ENCODE measurements around the gene ISM2. TPM values are rescaled to one million over a fixed set of nuclear protein-coding genes. Genes with fewer than 3 reads are reported as not detected.

ISM2 gene
- total and polyA plus RNA-seq, 2 of the 8 experiments (the other 6 are each of a cell fraction or from before 2014, with no cell fraction given), result 0.52 to 0.79 TPM

DNA sequence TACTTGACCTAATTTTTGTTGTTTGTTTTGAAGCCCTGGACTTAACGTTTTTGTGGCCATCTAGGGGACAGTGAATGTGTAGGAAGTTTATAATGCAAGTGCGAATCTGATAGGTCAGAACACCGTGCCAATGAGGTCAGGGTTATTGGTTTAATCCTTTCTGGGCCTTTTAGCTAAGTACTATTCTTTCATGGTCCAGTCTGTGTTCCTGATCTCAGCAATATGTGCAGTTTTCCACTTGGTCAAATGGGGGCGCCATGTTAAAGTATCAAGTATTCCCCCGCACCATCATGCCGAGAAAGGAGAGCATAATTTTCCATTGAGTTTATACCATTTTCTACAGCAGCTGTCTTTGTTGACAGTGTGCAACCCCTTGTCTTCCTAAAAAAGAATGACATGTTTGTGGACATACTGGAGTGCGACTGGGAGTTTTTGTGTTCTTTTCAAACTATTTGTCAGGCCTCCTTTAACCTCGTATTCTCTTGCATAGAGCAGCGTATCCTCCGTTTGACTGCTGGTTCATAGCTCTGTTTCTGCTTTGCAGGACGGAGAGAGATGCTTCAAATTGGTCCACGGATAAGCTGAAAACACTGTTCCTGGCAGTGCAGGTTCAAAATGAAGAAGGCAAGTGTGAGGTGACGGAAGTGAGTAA is 39.4 kb downstream of the ISM2 start:
- Histone ChIP-seq H3K36me3 (ENCODE audit: control insufficient read depth in 2 of 4, insufficient read depth in 4 of 4, low read length in 3 of 4) (peaks cover 22 to 48% (median 36%) of the 10 kb centered on the region in 4 experiments), H2BK15ac (ENCODE audit: low read length) (no peak overlapping the region), H2AK5ac (ENCODE audit: low read depth, low read length) (no peak overlapping the region), H3K4me1 (replicated peaks in 1 of 4; ENCODE audit: control insufficient read depth in 3 of 4, insufficient read depth in 4 of 4, low read length in 3 of 4) (peaks cover 0 to 3% (median 1%) of the 10 kb centered on the region in 4 experiments; a peak in 3 of 7 replicates), H3K23ac (ENCODE audit: insufficient read length) (no peak overlapping the region), H3K14ac (ENCODE audit: insufficient read length) (no peak overlapping the region), H3K79me2 (ENCODE audit: control insufficient read depth in 1 of 2, insufficient read depth in 2 of 2, low read length in 2 of 2) (peaks cover 10 to 35% of the 10 kb centered on the region in 2 experiments), H4K20me1 (replicated peaks in 1 of 2; ENCODE audit: control insufficient read depth in 1 of 2, insufficient read depth in 2 of 2, low read length in 2 of 2) (peaks cover 7 to 13% of the 10 kb centered on the region in 2 experiments), H2BK12ac (ENCODE audit: low read depth, low read length) (no peak overlapping the region), H3K79me1 (ENCODE audit: low read depth, low read length) (no peaks in the 10 kb centered on the region; the same call in 1 of the 2 replicates), H2BK120ac (replicated peaks; ENCODE audit: low read depth, low read length) (no peak overlapping the region), H3K56ac (replicated peaks; ENCODE audit: insufficient read length, low read depth, low read length) (no peak overlapping the region), H4K8ac (ENCODE audit: extremely low read depth, insufficient read depth, low read length) (no peak overlapping the region), H2BK20ac (ENCODE audit: low read length) (no peak overlapping the region), H3K4me2 (ENCODE audit: insufficient read depth in 1 of 2, low read depth in 2 of 2, low read length in 2 of 2) (peak overlapping the region; percentile 72 to 87), H3K4ac (replicated peaks; ENCODE audit: insufficient read length, low read depth, low read length) (no peak overlapping the region), H3K27ac (ENCODE audit: low read depth, low read length) (no peak overlapping the region), H2BK5ac (ENCODE audit: low read depth, low read length) (no peak overlapping the region), H3K9ac (replicated peaks in 1 of 4; ENCODE audit: extremely low read depth in 1 of 4, low read depth in 3 of 4, low read length in 3 of 4) (peak overlapping the region in 2 of 4 experiments; percentile 55 to 94; a peak in 4 of 7 replicates), H3K9me3 (ENCODE audit: insufficient read depth in 2 of 2, low read depth in 1 of 2, low read length in 1 of 2) (no peaks in the 10 kb centered on the region), H3K4me3 (ENCODE audit: extremely low read depth in 1 of 4, insufficient read depth in 2 of 4, low read depth in 3 of 4, low read length in 4 of 4) (peak overlapping the region; percentile 90 to 98 (median 92)), H3K23me2 (ENCODE audit: low read depth, low read length) (0 out of 2 replicates have a peak, but pooled peaks cover 3% of the 10 kb centered on the region), H4K91ac (replicated peaks; ENCODE audit: insufficient read length, low read length) (no peak overlapping the region), H3K27me3 (replicated peaks in 1 of 4; ENCODE audit: control insufficient read depth in 3 of 4, extremely low read depth in 1 of 4, insufficient read depth in 3 of 4, low read length in 3 of 4) (no peaks in the 10 kb centered on the region), H2AFZ (ENCODE audit: low read length) (no peak overlapping the region), H3K18ac (ENCODE audit: extremely low read depth, low read length) (no peak overlapping the region), H4K5ac (ENCODE audit: insufficient read length, low read depth, low read length) (no peak overlapping the region)
- POLR2A ChIA-PET (ENCODE audit: partially characterized antibody), result interaction anchor here (0.9 to 2.3 kb wide), 8 partner anchors 10 to 138 kb away, joined by 3 to 7 read pairs (median 4); partner anchors contain the start of genes GSTZ1 and POMT2
- CTCF ChIA-PET (ENCODE audit: partially characterized antibody), result interaction anchor here (0.5 to 4.9 kb wide), 48 partner anchors 8 to 648 kb away, joined by 3 to 54 read pairs (median 4); partner anchors contain the start of genes ISM2, SAMD15 and TMED8
- DNase-seq (ENCODE audit: low read depth in 1 of 2, low spot score in 2 of 2) (peak in 1 of 2 experiments; percentile 82), FAIRE-seq (no peak)
- 53% methylated on average over 13 of the region's 13 CpGs; no CpG with 5 or more reads in 1 of the 2 experiments for WGBS, 2 experiments (ENCODE audit: extremely low coverage in 1 of 2, insufficient coverage in 1 of 2, insufficient read length in 1 of 2, insufficient replicate concordance in 2 of 2, low coverage in 1 of 2, low lambda C conversion rate in 2 of 2, missing lambda C conversion rate in 1 of 2)
- no peak for TF ChIP-seq SUZ12 (IDR thresholded peaks at IDR 0.05; ENCODE audit: low read length)
- no peak for TF ChIP-seq EP300 (IDR thresholded peaks at IDR 0.05; ENCODE audit: borderline replicate concordance in 1 of 2, low read depth in 2 of 2, low read length in 2 of 2)
- no peak for TF ChIP-seq POLR2AphosphoS5 (IDR thresholded peaks at IDR 0.05; ENCODE audit: low read depth, low read length)
- no peak for TF ChIP-seq CBX5 (IDR thresholded peaks at IDR 0.05; ENCODE audit: low read depth, low read length)
- no peak for TF ChIP-seq SP1 (IDR thresholded peaks at IDR 0.05; ENCODE audit: low read depth, low read length)
- TF ChIP-seq TEAD4 (IDR thresholded peaks at IDR 0.05; ENCODE audit: low read depth, low read length), result no peak
- TF ChIP-seq ASH2L (IDR thresholded peaks at IDR 0.05; ENCODE audit: low read length), result no peak
- no peak for TF ChIP-seq SIRT6 (IDR thresholded peaks at IDR 0.05; ENCODE audit: low read length)
- TF ChIP-seq, protein P1, sequence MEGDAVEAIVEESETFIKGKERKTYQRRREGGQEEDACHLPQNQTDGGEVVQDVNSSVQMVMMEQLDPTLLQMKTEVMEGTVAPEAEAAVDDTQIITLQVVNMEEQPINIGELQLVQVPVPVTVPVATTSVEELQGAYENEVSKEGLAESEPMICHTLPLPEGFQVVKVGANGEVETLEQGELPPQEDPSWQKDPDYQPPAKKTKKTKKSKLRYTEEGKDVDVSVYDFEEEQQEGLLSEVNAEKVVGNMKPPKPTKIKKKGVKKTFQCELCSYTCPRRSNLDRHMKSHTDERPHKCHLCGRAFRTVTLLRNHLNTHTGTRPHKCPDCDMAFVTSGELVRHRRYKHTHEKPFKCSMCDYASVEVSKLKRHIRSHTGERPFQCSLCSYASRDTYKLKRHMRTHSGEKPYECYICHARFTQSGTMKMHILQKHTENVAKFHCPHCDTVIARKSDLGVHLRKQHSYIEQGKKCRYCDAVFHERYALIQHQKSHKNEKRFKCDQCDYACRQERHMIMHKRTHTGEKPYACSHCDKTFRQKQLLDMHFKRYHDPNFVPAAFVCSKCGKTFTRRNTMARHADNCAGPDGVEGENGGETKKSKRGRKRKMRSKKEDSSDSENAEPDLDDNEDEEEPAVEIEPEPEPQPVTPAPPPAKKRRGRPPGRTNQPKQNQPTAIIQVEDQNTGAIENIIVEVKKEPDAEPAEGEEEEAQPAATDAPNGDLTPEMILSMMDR (IDR thresholded peaks at IDR 0.05; ENCODE audit: control extremely low read depth in 1 of 3, insufficient read depth in 1 of 3, low read depth in 1 of 3, low read length in 3 of 3), result peak; percentile 18 to 78 (median 66)

Data from H1 (cell line).